AG04449 (cell line): ENCODE results near the gene FGF5.

Experiments
- CTCF ChIA-PET: fragments of 350-600 bp; formaldehyde crosslinking; extraction: SDS; loops from one replicate; lab custom pipeline; 2021; ENCODE audit warnings: antibody characterized with exemption; lab: Yijun Ruan, JAX
- POLR2A ChIA-PET: fragments of 400-600, 350-600 bp; formaldehyde crosslinking; extraction: SDS; loops from one replicate; lab custom pipeline; 2020; ENCODE audit warnings: antibody characterized with exemption, inconsistent platforms; lab: Yijun Ruan, JAX
- DNase-seq: peaks from one replicate; pipeline ENCODE4 v3.0.0-alpha.2; 2010; ENCODE audit warnings: low read depth, low spot score
- H3K4me3 ChIP-seq: 2 replicates; pipeline ENCODE4 v1.5.1; 2011; ENCODE audit warnings: low read depth, mild to moderate bottlenecking, control low read depth, low read length
- CTCF ChIP-seq: IDR thresholded peaks from one replicate; pipeline ENCODE4 v1.5.1; 2011; ENCODE audit warnings: mild to moderate bottlenecking, moderate library complexity, low read length, control low read depth, inconsistent platforms; ENCODE audit not compliant: insufficient read depth; ENCODE audit errors: missing control alignments

FGF5 gene

GRCh38 chr4:80340036-80340435, 73.6 kb downstream of the FGF5 start:
- no peak overlapping the region for H3K4me3 ChIP-seq
- no peak for TF ChIP-seq CTCF
- ChIA-PET POLR2A (no interaction called here), CTCF (interaction anchor here (1.2 to 8.4 kb wide), 3 partner anchors 117 to 717 kb away, joined by 3 to 102 read pairs (median 4); no protein-coding TSS in a partner anchor)
- no peak for DNase-seq
